ENCODE measurements around the gene SUMF1.
A peak's percentile ranks its signal among the peaks of the same experiment; 100 is the strongest.

SUMF1 gene

DNA sequence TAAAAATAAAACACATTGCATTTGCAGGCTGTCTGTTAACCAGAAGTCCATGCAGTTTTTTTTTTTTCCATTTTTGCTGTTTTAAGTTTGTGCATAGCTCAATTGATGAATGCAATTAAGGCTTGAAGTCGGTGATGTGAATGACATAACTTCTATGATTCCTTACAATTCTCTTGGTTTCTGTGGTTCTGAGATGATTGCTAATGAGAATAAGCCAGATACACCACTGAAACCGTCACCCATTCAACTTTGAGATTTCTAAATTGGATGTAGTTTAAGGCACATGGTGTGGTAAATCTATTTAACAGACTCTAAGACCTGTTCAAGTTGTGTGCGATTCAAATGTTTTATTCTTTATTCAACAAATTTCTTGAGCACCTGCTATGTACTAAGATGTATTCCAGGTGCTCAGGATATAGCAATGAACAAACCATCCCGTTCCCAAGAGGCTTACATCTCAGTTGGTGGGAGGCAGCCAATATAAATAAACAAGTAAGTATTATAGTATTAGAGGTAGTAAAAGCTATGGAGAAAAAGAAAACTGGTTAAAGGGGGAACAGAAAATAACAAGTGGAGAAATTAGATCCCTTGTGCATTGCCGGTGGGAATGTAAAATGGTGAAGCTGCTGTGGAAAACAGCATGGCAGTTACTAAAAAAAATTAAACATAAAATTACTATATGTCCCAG lies 30.1 kb upstream of the SUMF1 start:
- DNase-seq: no peak

DNA sequence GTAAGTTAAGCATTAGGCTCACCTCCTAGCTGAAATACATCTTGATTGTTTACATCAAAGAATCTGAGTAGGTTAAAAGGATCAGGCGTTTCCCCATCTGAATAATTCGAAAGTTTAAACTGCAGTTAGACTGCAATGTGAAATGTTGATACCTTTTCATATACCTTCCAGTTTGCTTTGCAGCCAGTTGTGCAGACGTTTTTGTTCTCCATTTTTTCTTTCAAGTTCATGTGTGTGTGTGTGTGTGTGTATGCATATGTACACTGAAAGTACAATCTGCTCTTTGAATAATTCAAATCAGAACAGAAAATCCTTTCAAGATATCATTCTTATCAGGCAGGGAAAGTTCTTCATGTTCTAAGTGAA lies 29.0 kb upstream of the SUMF1 start:
- DNase-seq: no peak

DNA sequence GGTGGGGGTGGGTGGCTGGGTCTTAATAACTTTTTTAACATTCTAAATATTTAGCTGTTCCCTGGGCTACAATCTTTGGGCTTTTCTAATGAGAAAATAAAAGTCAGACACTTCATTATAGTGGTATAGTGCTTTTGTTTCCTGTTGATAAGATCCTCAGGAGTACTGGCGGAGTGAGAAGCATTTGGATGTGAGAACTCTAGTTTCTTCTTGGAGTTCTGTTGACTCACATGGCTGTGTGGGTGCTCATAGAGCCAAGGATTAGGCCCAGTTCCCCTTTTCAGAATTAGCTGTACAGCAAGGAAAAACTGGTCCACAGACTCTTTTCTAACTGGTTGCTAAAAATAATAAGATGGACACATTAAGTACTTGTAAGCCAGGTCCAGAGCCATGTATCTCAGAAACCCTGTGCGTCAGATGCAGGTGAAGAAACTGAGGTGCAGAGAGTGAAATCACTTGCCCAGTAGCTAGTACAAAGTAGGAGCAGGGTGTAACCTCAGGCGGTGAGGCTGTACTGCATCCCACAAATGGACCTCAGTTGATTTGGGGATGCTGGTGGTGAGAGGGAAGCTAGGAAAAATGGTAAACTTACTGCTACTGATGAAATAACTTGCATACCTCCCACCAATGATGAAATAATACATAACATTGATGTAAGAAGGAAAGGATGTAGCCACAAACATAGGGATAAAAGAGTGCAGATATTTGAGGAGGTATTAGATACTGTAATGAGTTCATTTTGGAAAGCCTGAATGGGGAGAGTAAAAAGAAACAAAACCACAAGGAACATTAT lies 28.4 kb upstream of the SUMF1 start:
- DNase-seq: no peak

GRCh38 chr3:4494895-4495264 lies 27.8 kb upstream of the SUMF1 start:
- DNase-seq: no peak

DNA sequence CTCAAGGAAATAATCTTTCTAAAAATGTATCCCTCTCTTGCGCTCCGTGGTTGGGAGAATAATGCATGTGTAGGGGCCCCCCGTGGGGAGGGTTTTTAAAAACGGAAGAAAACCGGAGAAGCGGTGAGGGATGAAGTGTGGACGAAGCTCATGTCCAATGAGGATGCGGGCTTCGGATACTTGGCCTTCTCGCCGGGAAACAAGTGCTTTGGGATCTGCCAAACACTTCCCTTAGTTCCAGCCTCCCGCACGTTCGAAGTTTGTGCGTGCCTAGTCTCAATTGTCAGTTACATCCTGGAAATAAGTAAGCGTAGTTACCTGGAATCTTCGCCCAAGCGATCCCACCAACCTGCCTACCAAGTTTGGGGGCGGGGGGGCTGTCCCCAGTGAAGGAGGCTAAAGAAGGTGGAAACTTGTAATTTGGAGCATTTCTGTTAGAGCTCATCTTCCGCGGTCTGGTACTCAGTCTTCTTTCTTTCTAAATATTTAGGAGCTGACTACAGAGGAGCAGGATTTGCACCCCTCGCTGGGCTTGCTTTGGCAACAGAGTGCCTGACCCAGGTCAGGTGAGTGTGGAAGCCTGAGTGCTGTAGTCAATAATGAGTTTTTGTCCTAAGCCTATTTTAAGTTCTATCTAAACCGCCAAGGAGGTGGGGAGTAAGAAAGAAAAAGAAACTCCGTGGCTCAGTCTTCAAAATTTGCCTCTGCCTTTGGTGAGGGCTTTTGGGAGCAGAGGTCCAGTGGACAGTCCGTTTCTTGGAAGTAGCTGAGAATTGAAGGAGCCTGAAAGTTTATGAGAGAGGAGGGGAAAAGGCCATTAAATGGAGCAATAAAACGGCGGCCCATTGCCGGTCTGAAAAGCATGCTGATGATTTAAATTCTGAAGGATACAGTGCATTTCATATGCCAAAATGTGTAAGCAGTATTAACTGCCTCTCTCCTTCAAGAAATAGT lies 27.1 kb upstream of the SUMF1 start:
- DNase-seq: no peak

DNA sequence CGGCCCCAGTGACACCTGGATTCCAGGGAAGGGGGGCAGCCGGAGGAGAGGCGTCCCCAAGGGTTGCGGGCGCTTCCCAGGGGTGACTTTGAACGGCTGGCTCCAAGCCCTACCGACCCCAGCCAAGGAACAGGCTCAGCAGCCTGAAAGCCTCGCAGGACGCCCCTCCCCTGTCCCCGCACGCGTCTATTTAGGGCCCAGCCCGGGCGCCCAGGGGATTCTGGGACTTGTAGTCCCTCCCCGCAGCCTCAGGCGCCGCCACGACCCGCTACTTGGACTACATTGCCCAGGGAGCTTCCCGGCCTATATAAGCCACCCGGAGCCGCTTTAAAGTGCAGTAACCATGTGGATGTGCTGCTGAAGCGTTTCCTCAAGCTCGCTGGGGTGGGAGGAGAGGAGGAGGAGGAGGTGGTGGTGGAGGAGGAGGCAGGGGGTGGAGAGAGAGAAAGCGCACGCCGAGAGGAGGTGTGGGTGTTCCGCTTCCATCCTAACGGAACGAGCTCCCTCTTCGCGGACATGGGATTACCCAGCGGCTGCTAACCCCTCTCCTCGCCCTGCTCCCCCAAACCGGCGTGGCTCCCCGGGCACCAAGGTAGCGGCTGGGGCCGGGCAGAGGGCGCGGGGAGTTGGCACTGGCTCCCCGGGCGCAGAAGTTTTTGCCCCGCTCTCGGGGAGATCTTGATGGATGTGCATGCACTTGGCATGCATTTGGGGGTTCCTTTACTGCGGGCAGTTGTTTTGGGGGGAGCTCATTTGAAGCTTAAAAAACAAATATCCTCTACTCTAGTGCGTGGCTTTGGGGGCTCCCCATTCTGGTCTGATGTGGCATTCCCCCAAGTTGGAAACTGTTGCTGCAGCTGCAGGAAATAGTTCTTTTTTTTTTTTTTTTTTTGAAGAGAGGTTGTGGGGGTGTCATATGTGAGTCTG lies 26.2 kb upstream of the SUMF1 start, which contains the start of gene ITPR1:
ITPR1 (plus strand) TSS at position 335 of the 927 bp plus-strand sequence. CDS start 23,144 bp downstream, outside the sequence.
- peak; percentile 83 for DNase-seq

DNA sequence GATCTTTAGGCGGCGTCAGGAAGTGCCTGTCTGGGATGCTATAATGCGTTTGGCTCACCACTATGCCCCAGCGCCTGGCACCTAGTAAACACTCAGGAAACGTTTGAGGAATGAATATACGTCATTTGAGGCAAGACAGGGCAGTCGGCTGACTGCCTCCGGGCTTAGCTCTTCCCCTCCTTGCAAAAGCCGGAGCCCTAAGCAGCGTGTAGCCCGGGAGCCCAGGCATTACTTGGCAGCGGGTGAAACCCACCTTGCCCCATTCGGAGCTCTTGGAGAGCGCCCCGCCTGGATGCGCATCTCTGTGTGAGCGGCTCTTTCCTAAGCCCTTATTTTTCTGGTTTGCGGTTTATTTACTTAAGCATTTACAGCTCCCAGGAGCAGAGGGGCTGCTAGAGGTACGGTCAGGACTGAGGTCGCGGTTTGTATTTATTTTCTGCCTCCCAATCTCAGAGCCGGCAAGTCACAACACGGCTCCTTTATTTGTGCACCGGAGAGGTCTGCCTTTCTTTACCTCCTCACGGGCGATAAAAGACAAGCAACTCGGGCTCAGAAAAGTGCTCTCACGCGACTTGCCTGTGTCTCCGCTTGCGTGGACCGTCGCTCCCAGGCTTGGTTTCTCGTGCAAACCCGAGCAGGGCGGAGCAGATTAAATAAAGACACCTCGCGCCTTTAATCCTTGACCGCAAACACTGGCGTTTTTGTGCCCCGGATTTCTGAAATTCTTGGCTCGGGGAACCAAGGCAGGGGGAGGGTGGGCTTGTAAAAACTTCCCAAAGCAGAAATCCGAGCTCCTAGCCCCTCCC lies 25.3 kb upstream of the SUMF1 start:
- DNase-seq: no peak

- DNase-seq: no peak
Observed at GRCh38 chr3:4491855-4492207, 24.8 kb upstream of the SUMF1 start.

DNA sequence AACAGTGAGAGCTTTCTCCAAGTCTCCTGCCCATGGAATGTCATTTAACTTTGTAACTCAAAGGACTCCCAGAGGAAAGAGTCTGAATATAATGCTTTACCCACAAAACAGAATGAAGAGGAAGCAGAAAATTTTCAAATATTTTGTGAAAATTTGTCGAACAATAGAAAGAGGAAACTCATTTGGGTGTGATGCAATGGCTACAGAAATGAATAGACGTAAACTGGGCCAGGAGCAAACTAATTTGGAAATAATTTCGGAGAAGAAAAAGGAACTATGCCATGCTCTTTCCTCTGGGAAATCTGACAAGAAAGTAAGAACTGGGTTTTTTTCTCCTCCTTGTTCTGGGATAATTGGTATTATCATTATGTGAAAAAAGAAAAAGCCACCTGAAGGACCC lies 11.2 kb upstream of the SUMF1 start:
- no peak for DNase-seq

GRCh38 chr3:4476496-4476895 lies 9.4 kb upstream of the SUMF1 start:
- no peak for DNase-seq

GRCh38 chr3:4475804-4476203 lies 8.7 kb upstream of the SUMF1 start:
- no peak for DNase-seq

- no peak for DNase-seq
Observed at GRCh38 chr3:4474683-4475490, 7.8 kb upstream of the SUMF1 start.

DNA sequence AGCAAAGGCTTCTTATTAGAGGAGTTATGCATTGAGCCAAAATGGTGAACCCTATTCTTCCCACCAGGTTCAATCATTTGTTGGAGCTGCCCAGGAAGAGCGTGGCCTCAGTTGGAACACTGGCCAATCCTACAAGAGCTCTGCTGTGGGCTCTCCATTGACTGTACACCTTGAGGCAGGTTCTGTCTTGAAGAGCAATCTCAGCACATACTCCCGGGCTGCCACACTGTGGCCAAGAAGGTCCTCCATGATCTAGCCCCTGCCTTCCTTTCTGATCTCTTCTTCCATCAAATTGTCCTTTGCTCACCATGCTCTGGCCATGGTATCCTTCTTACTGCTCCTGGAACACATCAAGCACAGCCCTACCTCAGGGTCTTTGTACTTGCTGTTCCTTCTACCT lies 5.7 kb upstream of the SUMF1 start:
- no peak for DNase-seq

GRCh38 chr3:4472312-4472711 lies 5.2 kb upstream of the SUMF1 start:
- no peak for DNase-seq

DNA sequence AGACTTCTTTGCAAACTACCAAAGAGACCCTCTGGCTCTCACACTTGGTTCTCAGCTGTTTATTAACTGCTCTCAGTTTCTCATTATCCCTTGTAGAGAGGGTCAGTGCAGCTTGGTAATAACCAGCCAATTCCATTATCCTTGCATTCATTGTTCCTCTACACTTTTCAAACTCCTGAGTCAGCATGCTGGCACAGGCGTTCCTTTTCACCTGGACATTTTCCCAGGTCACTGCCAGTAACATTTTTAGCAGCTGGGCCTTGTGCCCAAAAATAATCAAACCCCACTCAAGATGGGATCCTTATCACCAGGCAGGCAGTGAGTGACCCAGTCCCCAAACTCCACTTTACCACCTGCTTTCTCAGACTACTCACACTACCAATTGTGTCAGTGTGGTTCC lies 4.8 kb upstream of the SUMF1 start:
- no peak for DNase-seq

- no peak for DNase-seq
Observed at GRCh38 chr3:4467522-4467867, 426 bp upstream of the SUMF1 start.

GRCh38 chr3:4464576-4464975 lies 2.5 kb downstream of the SUMF1 start:
- no peak for DNase-seq

- DNase-seq: no peak
Observed at GRCh38 chr3:4462369-4463040, 4.6 kb downstream of the SUMF1 start.

DNA sequence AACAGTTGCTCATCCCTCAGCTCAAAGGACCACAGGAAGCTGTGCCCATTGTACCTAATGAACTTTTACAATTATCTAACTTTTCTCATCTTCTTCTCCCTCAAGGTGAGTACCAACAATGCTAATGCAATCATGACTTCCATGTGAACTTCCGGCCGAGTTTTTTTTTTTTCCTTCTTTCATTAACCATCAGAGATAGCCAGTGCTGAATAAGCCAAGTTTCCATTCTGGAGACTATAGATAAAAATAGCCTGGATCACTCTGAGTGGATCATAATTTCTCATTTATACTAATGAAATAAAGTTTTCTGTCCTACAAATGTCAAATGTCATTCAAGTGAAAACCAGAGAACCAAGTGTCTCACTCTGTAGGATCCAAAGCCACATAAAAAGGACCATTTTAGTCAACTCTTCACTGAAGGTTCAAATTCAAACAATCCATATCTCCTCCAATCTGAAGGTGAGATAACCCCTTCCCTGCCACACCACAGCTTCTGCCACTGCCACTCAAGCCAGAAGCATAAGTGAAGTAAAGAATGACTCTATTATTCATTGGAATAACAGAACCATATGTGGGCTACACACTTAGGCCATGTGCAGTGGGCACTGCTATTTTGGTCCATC lies 5.5 kb downstream of the SUMF1 start:
- no peak for DNase-seq

- DNase-seq: no peak
Observed at GRCh38 chr3:4460334-4460733, 6.7 kb downstream of the SUMF1 start.

Measured in DMS153 (cell line).